ENCODE data around the gene CCPG1.

CCPG1 gene

DNA sequence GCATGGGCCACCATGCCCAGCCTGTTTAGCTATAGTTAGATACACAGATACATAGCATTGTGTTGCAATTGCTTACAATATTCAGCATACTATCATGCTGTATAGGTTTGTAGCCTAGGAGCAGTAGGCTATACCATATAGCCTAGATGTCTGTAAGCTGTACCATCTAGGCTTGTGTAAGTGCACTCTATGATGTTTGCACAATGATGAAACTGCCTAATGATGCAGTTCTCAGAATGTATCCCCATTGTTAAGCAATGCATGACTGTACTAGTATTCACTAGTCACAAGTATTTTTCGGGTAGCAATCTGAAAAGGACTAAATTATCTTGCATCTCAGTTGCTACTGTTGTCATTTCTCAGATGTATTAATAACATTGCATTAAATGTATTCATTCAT lies 73.2 kb downstream of the CCPG1 start:
- no peaks in the 10 kb centered on the region for H3K4me1 ChIP-seq (ENCODE audit: control insufficient read depth in 1 of 2, insufficient read depth in 2 of 2, low read length in 2 of 2)
- H3K9me3 ChIP-seq (ENCODE audit: insufficient read depth, low read depth, low read length) = no peaks in the 10 kb centered on the region
- H3K27ac ChIP-seq (ENCODE audit: low read depth, low read length) = no peak overlapping the region
- no CpG with 5 or more reads among the region's 1 CpG for WGBS (ENCODE audit: extremely low coverage, insufficient coverage, insufficient read length)
- H3K23ac ChIP-seq (ENCODE audit: low read length) = no peak overlapping the region
- H3K18ac ChIP-seq (ENCODE audit: low read length) = no peak overlapping the region
- no peaks in the 10 kb centered on the region for H3K36me3 ChIP-seq (ENCODE audit: control insufficient read depth in 1 of 2, insufficient read depth in 2 of 2, low read length in 2 of 2)
- H4K91ac ChIP-seq (ENCODE audit: low read depth, low read length) = no peak overlapping the region
- no peak overlapping the region for H2BK5ac ChIP-seq (ENCODE audit: low read depth, low read length, poor library complexity)
- H3K4ac ChIP-seq (ENCODE audit: low read depth, low read length) = no peak overlapping the region
- H2BK120ac ChIP-seq (ENCODE audit: insufficient read depth, low read length, poor library complexity) = no peak overlapping the region
- no peak overlapping the region for H2AFZ ChIP-seq (ENCODE audit: insufficient read depth, low read length, poor library complexity)
- no peak overlapping the region for H3K9ac ChIP-seq (ENCODE audit: low read length)
- H3K14ac ChIP-seq (ENCODE audit: low read length) = no peak overlapping the region
- no peaks in the 10 kb centered on the region for H3K79me2 ChIP-seq (ENCODE audit: control insufficient read depth, insufficient read depth, low read length, poor library complexity)
- H3K79me1 ChIP-seq (ENCODE audit: low read length) = no peaks in the 10 kb centered on the region
- H2AK5ac ChIP-seq (ENCODE audit: low read length) = no peak overlapping the region
- no peak overlapping the region for H3K4me3 ChIP-seq (ENCODE audit: low read depth, low read length)
- H3K4me2 ChIP-seq (ENCODE audit: low read length) = no peak overlapping the region
- H4K8ac ChIP-seq (ENCODE audit: low read depth, low read length) = no peak overlapping the region
- no peak for DNase-seq
- H3K27me3 ChIP-seq (ENCODE audit: insufficient read depth, low read length) = no peaks in the 10 kb centered on the region
- no peak overlapping the region for H2BK12ac ChIP-seq (ENCODE audit: low read length)
- no peak overlapping the region for H4K12ac ChIP-seq (ENCODE audit: low read depth, low read length)

DNA sequence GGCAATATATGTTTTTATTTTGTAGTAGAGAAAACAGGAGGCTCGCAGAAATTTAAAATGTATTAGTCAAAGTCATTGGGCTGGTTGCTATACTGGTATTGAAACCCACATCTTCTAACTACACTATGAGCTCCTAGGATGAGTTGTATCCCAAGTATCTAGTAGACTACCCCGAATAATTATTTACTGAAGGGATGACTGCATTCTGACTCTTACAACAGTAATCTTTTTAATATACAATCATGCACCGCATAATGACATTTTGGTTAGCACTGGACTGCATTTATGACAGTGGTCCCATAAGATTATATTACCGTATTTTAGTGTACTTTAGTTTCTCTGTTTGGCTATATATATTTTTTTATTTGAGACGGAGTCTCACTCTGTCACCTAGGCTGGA lies 73.8 kb downstream of the CCPG1 start:
- Histone ChIP-seq H3K27me3 (ENCODE audit: insufficient read depth, low read length) (no peaks in the 10 kb centered on the region), H2AK5ac (ENCODE audit: low read length) (no peak overlapping the region), H3K4me1 (ENCODE audit: control insufficient read depth in 1 of 2, insufficient read depth in 2 of 2, low read length in 2 of 2) (no peaks in the 10 kb centered on the region), H3K27ac (ENCODE audit: low read depth, low read length) (no peak overlapping the region), H4K12ac (ENCODE audit: low read depth, low read length) (no peak overlapping the region), H3K18ac (ENCODE audit: low read length) (no peak overlapping the region), H4K91ac (ENCODE audit: low read depth, low read length) (no peak overlapping the region), H3K9ac (ENCODE audit: low read length) (no peak overlapping the region), H3K79me2 (ENCODE audit: control insufficient read depth, insufficient read depth, low read length, poor library complexity) (no peaks in the 10 kb centered on the region), H3K4me3 (ENCODE audit: low read depth, low read length) (no peak overlapping the region), H2BK120ac (ENCODE audit: insufficient read depth, low read length, poor library complexity) (no peak overlapping the region), H2AFZ (ENCODE audit: insufficient read depth, low read length, poor library complexity) (no peak overlapping the region), H3K14ac (ENCODE audit: low read length) (no peak overlapping the region), H2BK5ac (ENCODE audit: low read depth, low read length, poor library complexity) (no peak overlapping the region), H3K4me2 (ENCODE audit: low read length) (no peak overlapping the region), H3K4ac (ENCODE audit: low read depth, low read length) (no peak overlapping the region), H3K23ac (ENCODE audit: low read length) (no peak overlapping the region), H3K36me3 (ENCODE audit: control insufficient read depth in 1 of 2, insufficient read depth in 2 of 2, low read length in 2 of 2) (no peaks in the 10 kb centered on the region), H3K79me1 (ENCODE audit: low read length) (no peaks in the 10 kb centered on the region), H2BK12ac (ENCODE audit: low read length) (no peak overlapping the region), H3K9me3 (ENCODE audit: insufficient read depth, low read depth, low read length) (no peaks in the 10 kb centered on the region), H4K8ac (ENCODE audit: low read depth, low read length) (no peak overlapping the region)
- no peak for DNase-seq
- no CpG with 5 or more reads among the region's 5 CpGs for WGBS (ENCODE audit: extremely low coverage, insufficient coverage, insufficient read length)

DNA sequence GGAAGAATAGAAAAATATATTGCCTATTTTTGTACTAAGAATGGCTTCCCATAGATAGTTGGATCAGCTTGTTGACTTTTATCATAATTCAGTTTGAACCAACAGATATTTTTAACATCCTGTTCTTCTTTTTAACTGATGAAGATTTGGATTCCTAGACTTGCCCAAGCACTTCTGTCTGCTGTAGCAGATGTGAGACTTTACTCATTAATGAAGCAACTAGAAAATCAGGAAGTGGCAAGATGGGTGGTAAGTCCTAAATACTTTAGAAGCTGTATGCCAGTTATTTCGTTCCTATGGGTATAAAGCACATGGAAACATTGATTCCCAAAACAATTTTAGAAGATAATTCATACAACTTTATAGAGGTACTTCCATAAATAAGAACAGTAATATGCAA lies 80.8 kb downstream of the CCPG1 start:
- DNase-seq = no peak
- Histone ChIP-seq H2BK12ac (ENCODE audit: low read length) (no peak overlapping the region), H3K4me1 (ENCODE audit: control insufficient read depth in 1 of 2, insufficient read depth in 2 of 2, low read length in 2 of 2) (no peaks in the 10 kb centered on the region), H3K18ac (ENCODE audit: low read length) (no peak overlapping the region), H4K12ac (ENCODE audit: low read depth, low read length) (no peak overlapping the region), H3K4me2 (ENCODE audit: low read length) (no peak overlapping the region), H4K91ac (ENCODE audit: low read depth, low read length) (no peak overlapping the region), H3K9ac (ENCODE audit: low read length) (no peak overlapping the region), H4K8ac (ENCODE audit: low read depth, low read length) (no peak overlapping the region), H2BK120ac (ENCODE audit: insufficient read depth, low read length, poor library complexity) (no peak overlapping the region), H3K4ac (ENCODE audit: low read depth, low read length) (no peak overlapping the region), H3K79me1 (ENCODE audit: low read length) (no peaks in the 10 kb centered on the region), H3K23ac (ENCODE audit: low read length) (no peak overlapping the region), H3K36me3 (ENCODE audit: control insufficient read depth in 1 of 2, insufficient read depth in 2 of 2, low read length in 2 of 2) (no peaks in the 10 kb centered on the region), H3K4me3 (ENCODE audit: low read depth, low read length) (no peak overlapping the region), H3K14ac (ENCODE audit: low read length) (no peak overlapping the region), H2BK5ac (ENCODE audit: low read depth, low read length, poor library complexity) (no peak overlapping the region), H3K27ac (ENCODE audit: low read depth, low read length) (no peak overlapping the region), H2AFZ (ENCODE audit: insufficient read depth, low read length, poor library complexity) (no peak overlapping the region), H3K79me2 (ENCODE audit: control insufficient read depth, insufficient read depth, low read length, poor library complexity) (no peaks in the 10 kb centered on the region), H3K9me3 (ENCODE audit: insufficient read depth, low read depth, low read length) (no peaks in the 10 kb centered on the region), H2AK5ac (ENCODE audit: low read length) (no peak overlapping the region), H3K27me3 (ENCODE audit: insufficient read depth, low read length) (no peaks in the 10 kb centered on the region)
- no CpG with 5 or more reads among the region's 1 CpG for WGBS (ENCODE audit: extremely low coverage, insufficient coverage, insufficient read length)

DNA sequence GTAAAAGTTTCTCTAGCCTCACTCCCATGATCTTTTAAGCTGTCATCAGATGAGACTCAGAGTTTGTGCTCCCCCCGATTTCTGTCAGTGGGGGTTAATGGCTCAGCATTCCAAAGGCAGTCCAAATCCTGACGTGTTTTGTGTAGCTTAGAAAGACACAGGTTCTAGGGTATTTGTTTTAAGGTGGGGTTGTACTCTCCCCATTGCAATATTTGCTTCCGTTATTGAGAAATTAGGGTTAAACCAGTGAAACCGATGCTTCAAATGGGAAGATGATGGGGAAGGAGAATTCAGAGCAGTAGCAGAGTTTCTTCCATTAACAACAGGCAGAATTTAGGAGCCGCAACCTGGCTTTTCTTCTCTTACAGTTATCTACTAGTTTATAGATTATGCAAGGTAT lies 85.7 kb downstream of the CCPG1 start:
- Histone ChIP-seq H3K79me2 (ENCODE audit: control insufficient read depth, insufficient read depth, low read length, poor library complexity) (peaks cover 5% of the 10 kb centered on the region), H3K4ac (ENCODE audit: low read depth, low read length) (no peak overlapping the region), H3K18ac (ENCODE audit: low read length) (no peak overlapping the region), H4K12ac (ENCODE audit: low read depth, low read length) (no peak overlapping the region), H3K9ac (ENCODE audit: low read length) (no peak overlapping the region), H3K27ac (ENCODE audit: low read depth, low read length) (no peak overlapping the region), H3K4me1 (ENCODE audit: control insufficient read depth in 1 of 2, insufficient read depth in 2 of 2, low read length in 2 of 2) (no peaks in the 10 kb centered on the region), H3K79me1 (ENCODE audit: low read length) (peaks cover 6% of the 10 kb centered on the region), H4K8ac (ENCODE audit: low read depth, low read length) (no peak overlapping the region), H2BK5ac (ENCODE audit: low read depth, low read length, poor library complexity) (no peak overlapping the region), H3K4me2 (ENCODE audit: low read length) (no peak overlapping the region), H3K27me3 (ENCODE audit: insufficient read depth, low read length) (no peaks in the 10 kb centered on the region), H2AFZ (ENCODE audit: insufficient read depth, low read length, poor library complexity) (no peak overlapping the region), H3K23ac (ENCODE audit: low read length) (no peak overlapping the region), H3K9me3 (ENCODE audit: insufficient read depth, low read depth, low read length) (no peaks in the 10 kb centered on the region), H2BK12ac (ENCODE audit: low read length) (no peak overlapping the region), H3K14ac (ENCODE audit: low read length) (no peak overlapping the region), H4K91ac (ENCODE audit: low read depth, low read length) (no peak overlapping the region), H3K4me3 (ENCODE audit: low read depth, low read length) (no peak overlapping the region), H3K36me3 (ENCODE audit: control insufficient read depth in 1 of 2, insufficient read depth in 2 of 2, low read length in 2 of 2) (no peaks in the 10 kb centered on the region), H2AK5ac (ENCODE audit: low read length) (no peak overlapping the region), H2BK120ac (ENCODE audit: insufficient read depth, low read length, poor library complexity) (no peak overlapping the region)
- no peak for DNase-seq
- WGBS (ENCODE audit: extremely low coverage, insufficient coverage, insufficient read length) = no CpG with 5 or more reads among the region's 5 CpGs
